HepG2 (cell line): Measurements from ENCODE around the gene SCARB2. TPM values are rescaled to one million over a fixed set of nuclear protein-coding genes. Genes with fewer than 3 reads are reported as not detected.

ENCODE experiments used
- ATAC-seq: fragments of 200-7000 bp; cut with Tn5 transposase; 3 replicates; pipeline ENCODE4 v1.9.1; 2020; ENCODE audit warnings: mild to moderate bottlenecking, moderate library complexity
- BruUV-seq: library from RNA; stranded (reverse); fragments of 400-500 nt; replicated peaks from 2 replicates; lab custom pipeline; 2021; lab: Mats Ljungman, UMichigan
- CTCF ChIA-PET: fragments of 300-600 bp; formaldehyde crosslinking; extraction: SDS; loops from one replicate; lab custom pipeline; 2021; ENCODE audit warnings: low total read pairs, inconsistent platforms, low intra/inter-chr PET ratio; lab: Yijun Ruan, JAX
- POLR2A ChIA-PET: fragments of 350-600 bp; sonication (Branson Sonifier 250); formaldehyde crosslinking; loops from one replicate; lab custom pipeline; 2020; ENCODE audit warnings: antibody characterized with exemption, inconsistent platforms; lab: Yijun Ruan, JAX
- DNase-seq: peaks from one replicate; pipeline ENCODE4 v3.0.0-alpha.2; 2015; ENCODE audit warnings: low spot score
- FAIRE-seq: peaks from 3 replicates; lab custom pipeline; 2011; peaks lifted over from hg19 to GRCh38; lab: Jason Lieb, UNC
- H2AFZ ChIP-seq: one replicate; pipeline ENCODE4 v1.6.1; 2011; ENCODE audit warnings: low read length, inconsistent platforms
- H3K27ac ChIP-seq: fragments of 300-600 bp; 3 replicates; pipeline ENCODE4 v1.8.0; 2011; ENCODE audit warnings: mixed run types, mild to moderate bottlenecking, mixed read lengths, low read length, inconsistent platforms; ENCODE audit not compliant: insufficient read depth; ENCODE audit errors: extremely low read length
- H3K27me3 ChIP-seq, 2 experiments: fragments of 200-600 bp in 1 of 2; 2 replicates in 1 of 2; 3 replicates in 1 of 2; pipeline versions ENCODE4 v1.6.0 to v1.8.0; 2011; ENCODE audit warnings: low read length in 2 of 2, mild to moderate bottlenecking in 2 of 2, moderate library complexity in 2 of 2, inconsistent platforms in 1 of 2; ENCODE audit not compliant: insufficient read depth in 2 of 2, control insufficient read depth in 1 of 2
- H3K36me3 ChIP-seq, 2 experiments: fragments of 200-600 bp in 1 of 2; replicated peaks in 1 of 2; 2 replicates in 1 of 2; 3 replicates in 1 of 2; pipeline versions ENCODE4 v1.5.1 to v1.8.0; 2011; ENCODE audit warnings: low read length in 2 of 2, inconsistent platforms in 1 of 2; ENCODE audit not compliant: insufficient read depth in 2 of 2, control insufficient read depth in 1 of 2
- H3K4me1 ChIP-seq: 2 replicates; pipeline ENCODE4 v1.5.1; 2012; ENCODE audit warnings: low read length, inconsistent platforms; ENCODE audit not compliant: insufficient read depth
- H3K4me2 ChIP-seq: 2 replicates; pipeline ENCODE4 v1.6.0; 2011; ENCODE audit warnings: low read depth, low read length, inconsistent platforms
- H3K4me3 ChIP-seq, 3 experiments: fragments of 200-600 bp in 1 of 3; sonication (generic), shearing (Covaris generic) in 1 of 3; replicated peaks in 1 of 3; 2 replicates each; pipeline ENCODE4 v1.5.1; 2011 to 2016; ENCODE audit warnings: low read length in 3 of 3, inconsistent platforms in 2 of 3, low read depth in 2 of 3, mild to moderate bottlenecking in 2 of 3, control low read depth in 1 of 3, mixed read lengths in 1 of 3; ENCODE audit not compliant: insufficient read depth in 1 of 3
- H3K79me2 ChIP-seq: one replicate; pipeline ENCODE4 v1.6.1; 2011; ENCODE audit warnings: low read length, inconsistent platforms; ENCODE audit not compliant: insufficient read depth
- H3K9ac ChIP-seq: 2 replicates; pipeline ENCODE4 v1.6.0; 2011; ENCODE audit warnings: mild to moderate bottlenecking, low read depth, low read length, inconsistent platforms; ENCODE audit not compliant: insufficient read depth
- H3K9me3 ChIP-seq: 2 replicates; pipeline ENCODE4 v1.5.1; 2012; ENCODE audit warnings: mild to moderate bottlenecking, low read length
- H4K20me1 ChIP-seq: 2 replicates; pipeline ENCODE4 v1.6.0; 2011; ENCODE audit warnings: inconsistent platforms, mild to moderate bottlenecking, low read length, moderate library complexity; ENCODE audit not compliant: insufficient read depth
- EHMT2 ChIP-seq: fragments of 200-600 bp; sonication (generic); IDR thresholded peaks from 2 replicates; pipeline ENCODE4 v1.7.0; 2017; ENCODE audit warnings: antibody characterized with exemption, low read depth, low read length, borderline replicate concordance
- MTA3 ChIP-seq: sonication (generic); formaldehyde crosslinking; IDR thresholded peaks from 2 replicates; pipeline ENCODE4 v1.4.0; 2020; ENCODE audit warnings: missing genetic modification reagents
- NCOR1 ChIP-seq: fragments of 200-600 bp; sonication (generic); IDR thresholded peaks from 2 replicates; pipeline ENCODE4 v1.7.0; 2017; ENCODE audit warnings: antibody characterized with exemption, low read length, borderline replicate concordance
- NFIB ChIP-seq: sonication (generic); formaldehyde crosslinking; IDR thresholded peaks from 2 replicates; pipeline ENCODE4 v1.9.0; 2021; ENCODE audit warnings: missing genetic modification reagents, mild to moderate bottlenecking, borderline replicate concordance
- RARA ChIP-seq: IDR thresholded peaks from 2 replicates; pipeline ENCODE4 v1.6.1; 2016; ENCODE audit warnings: missing genetic modification reagents, missing compliant biosample characterization
- ZBTB46 ChIP-seq: sonication (generic); formaldehyde crosslinking; IDR thresholded peaks from 2 replicates; pipeline ENCODE4 v1.4.0; 2020; ENCODE audit warnings: mild to moderate bottlenecking, missing genetic modification reagents, borderline replicate concordance
- ZNF24 ChIP-seq: fragments of 450-650 bp; IDR thresholded peaks from 2 replicates; pipeline ENCODE4 v1.6.1; 2017; ENCODE audit warnings: antibody characterized with exemption, mild to moderate bottlenecking
- ZNF552 ChIP-seq: sonication (generic); formaldehyde crosslinking; IDR thresholded peaks from 2 replicates; pipeline ENCODE4 v1.9.0; 2022; ENCODE audit warnings: missing genetic modification reagents, mild to moderate bottlenecking, borderline replicate concordance
- ZNF777 ChIP-seq: sonication (generic); formaldehyde crosslinking; IDR thresholded peaks from 2 replicates; pipeline ENCODE4 v1.4.0; 2020; ENCODE audit warnings: missing genetic modification reagents
- WGBS: methylation state at CpG from one replicate; pipeline ENCODE4 v1.1.6; 2017; ENCODE audit warnings: low lambda C conversion rate; 5-methylcytosine and 5-hydroxymethylcytosine counted together
- in situ Hi-C: cut with HindIII; loops from 2 replicates; pipeline ENCODE4 v1.10.0; 2017; ENCODE audit warnings: low pct_unique_long_range_greater_than_20kb; ENCODE audit not compliant: extremely low pct_ligation_motif_present
- intact Hi-C: fragments of 100-400 bp; cut with micrococcal nuclease; formaldehyde crosslinking; loops from one replicate; pipeline ENCODE4 v1.10.0; 2022; ENCODE audit not compliant: unreplicated experiment
- polyA plus RNA-seq, 8 experiments: library from polyadenylated mRNA; depleted of rRNA in 3 of 8; stranded (reverse) in 7 of 8; unstranded in 1 of 8; fragments of >200 nt; fragmentation: Illumina TruSeq in 4 of 8; extraction: Trizol in 4 of 8; gene quantifications; 2 replicates each; pipeline versions ENCODE4 v1.2.1 to v1.2.3, GENCODE V29; 2011 to 2016; ENCODE audit warnings: low read depth in 4 of 8, missing spikeins in 1 of 8, mixed read lengths in 1 of 8; ENCODE audit not compliant: insufficient read depth in 1 of 8
- total RNA-seq, 5 experiments: library from RNA; depleted of rRNA; stranded (reverse); fragments of >200 nt; fragmentation: Illumina TruSeq; extraction: Trizol; gene quantifications; 2 replicates each; pipeline ENCODE4 v1.2.3, GENCODE V29; 2016; ENCODE audit warnings: low read depth in 1 of 5

SCARB2 gene
- total and polyA plus RNA-seq, 2 of the 13 experiments (the other 11 are each of a cell fraction or from before 2014, with no cell fraction given) = 40.6 to 43.4 TPM

DNA sequence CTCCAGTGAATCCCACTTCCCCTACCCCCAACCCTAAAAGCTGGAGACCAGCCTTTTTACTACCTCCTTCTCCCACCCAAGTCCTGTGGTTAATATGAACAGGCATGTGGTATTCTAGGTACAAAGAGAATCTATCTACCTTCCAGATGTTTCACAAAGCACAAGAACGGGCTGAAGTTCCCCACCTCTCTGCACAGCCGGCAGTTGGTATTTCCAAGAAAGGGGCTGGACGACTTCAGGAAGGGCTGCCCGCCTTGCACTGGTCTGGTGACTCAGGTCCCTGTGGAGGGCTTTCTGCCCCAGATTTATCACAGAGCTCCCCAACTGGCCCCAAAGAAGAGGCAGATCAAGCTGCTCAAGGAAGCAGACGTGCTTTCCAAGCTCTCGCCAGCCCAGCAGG lies 42.4 kb upstream of the SCARB2 start:
- no peaks in the 10 kb centered on the region; a peak in 1 of 5 replicates for H3K27me3 ChIP-seq
- no peak overlapping the region for H3K4me2 ChIP-seq
- in situ Hi-C loops = loop anchor here (10.0 kb wide), 1 partner anchor 119 kb away; no protein-coding TSS in a partner anchor
- no peaks in the 10 kb centered on the region for H3K79me2 ChIP-seq
- TF ChIP-seq ZNF24 (no peak), MTA3 (CRISPR knock-in tag) (no peak), RARA (CRISPR knock-in tag) (no peak), ZNF552 (CRISPR knock-in tag) (no peak), NFIB (no peak), ZNF777 (CRISPR knock-in tag) (no peak), ZBTB46 (CRISPR knock-in tag) (no peak), NCOR1 (no peak), EHMT2 (no peak)
- TF ChIP-seq, all 625 proteins: peak for 0
- CTCF ChIA-PET = no interaction called here
- ATAC-seq = no peak
- Histone ChIP-seq H3K27ac (no peak overlapping the region), H4K20me1 (no peaks in the 10 kb centered on the region), H2AFZ (no peak overlapping the region), H3K36me3 (no peaks in the 10 kb centered on the region), H3K9ac (no peak overlapping the region), H3K9me3 (no peaks in the 10 kb centered on the region), H3K4me3 (no peak overlapping the region), H3K4me1 (peaks cover 33% of the 10 kb centered on the region)
- intact Hi-C loops = no loop called here
- BruUV-seq = no TSS peak
- DNase-seq = no peak
- 65% methylated on average over 4 of the region's 6 CpGs for WGBS
- POLR2A ChIA-PET = no interaction called here
- no peak for FAIRE-seq
